IMR-90 (cell line): ENCODE data around the gene GRID1. TPM values are rescaled to one million over a fixed set of nuclear protein-coding genes. Genes with fewer than 3 reads are reported as not detected.

ENCODE experiments used
- ATAC-seq: fragments of 200-7000 bp; cut with Tn5 transposase; 2 replicates; pipeline ENCODE4 v1.9.1; 2020; ENCODE audit warnings: low read depth, mild to moderate bottlenecking, moderate library complexity
- BruUV-seq: library from RNA; stranded (reverse); fragments of 400-500 nt; replicated peaks from 2 replicates; lab custom pipeline; 2021; lab: Mats Ljungman, UMichigan
- CTCF ChIA-PET: fragments of 300-600 bp; formaldehyde crosslinking; extraction: SDS; loops from one replicate; lab custom pipeline; 2021; ENCODE audit warnings: antibody characterized with exemption; lab: Yijun Ruan, JAX
- POLR2A ChIA-PET: fragments of 300-600 bp; sonication (Branson Sonifier 250); formaldehyde crosslinking; loops from one replicate; lab custom pipeline; 2022; ENCODE audit warnings: antibody characterized with exemption; ENCODE audit not compliant: unreplicated experiment; lab: Charles Lee
- DNase-seq: peaks from one replicate; pipeline ENCODE4 v3.0.0; 2013
- H2AFZ ChIP-seq: replicated peaks from 2 replicates; pipeline ENCODE3; 2013; ENCODE audit warnings: low read length, mild to moderate bottlenecking; ENCODE audit not compliant: poor library complexity
- H2AK5ac ChIP-seq: 2 replicates; pipeline ENCODE4 v1.6.1; 2013; ENCODE audit warnings: low read depth, low read length, inconsistent platforms
- H2AK9ac ChIP-seq: replicated peaks from 2 replicates; pipeline ENCODE3; 2013; ENCODE audit warnings: mild to moderate bottlenecking, low read depth, low read length, moderate library complexity; ENCODE audit not compliant: poor library complexity
- H2BK120ac ChIP-seq: 2 replicates; pipeline ENCODE4 v1.6.1; 2013; ENCODE audit warnings: low read depth, low read length, inconsistent platforms
- H2BK15ac ChIP-seq: 3 replicates; pipeline ENCODE4 v1.6.1; 2013; ENCODE audit warnings: low read depth, low read length, inconsistent platforms
- H2BK20ac ChIP-seq: 2 replicates; pipeline ENCODE4 v1.6.1; 2013; ENCODE audit warnings: low read depth, mild to moderate bottlenecking, inconsistent platforms, low read length, moderate library complexity
- H2BK5ac ChIP-seq: 2 replicates; pipeline ENCODE4 v1.6.1; 2013; ENCODE audit warnings: mild to moderate bottlenecking, low read depth, low read length, inconsistent platforms; ENCODE audit not compliant: poor library complexity, severe bottlenecking
- H3K14ac ChIP-seq: replicated peaks from 2 replicates; pipeline ENCODE4 v1.6.1; 2013; ENCODE audit warnings: low read depth, low read length, inconsistent platforms
- H3K18ac ChIP-seq: 2 replicates; pipeline ENCODE4 v1.6.1; 2013; ENCODE audit warnings: low read depth, low read length, control low read depth
- H3K23ac ChIP-seq: 2 replicates; pipeline ENCODE4 v1.6.1; 2013; ENCODE audit warnings: low read depth, low read length, inconsistent platforms
- H3K27ac ChIP-seq: 2 replicates; pipeline ENCODE4 v1.5.1; 2013; ENCODE audit warnings: mild to moderate bottlenecking, control low read depth, low read length; ENCODE audit not compliant: insufficient read depth
- H3K27me3 ChIP-seq: 2 replicates; pipeline ENCODE4 v1.6.1; 2013; ENCODE audit warnings: low read length; ENCODE audit not compliant: control insufficient read depth, insufficient read depth
- H3K36me3 ChIP-seq: 2 replicates; pipeline ENCODE4 v1.6.1; 2013; ENCODE audit warnings: low read length, mixed read lengths; ENCODE audit not compliant: control insufficient read depth, insufficient read depth
- H3K4ac ChIP-seq: 2 replicates; pipeline ENCODE4 v1.6.1; 2013; ENCODE audit warnings: low read depth, low read length, inconsistent platforms
- H3K4me1 ChIP-seq: 2 replicates; pipeline ENCODE4 v1.6.1; 2013; ENCODE audit warnings: low read length, mixed read lengths; ENCODE audit not compliant: control insufficient read depth, insufficient read depth
- H3K4me2 ChIP-seq: 2 replicates; pipeline ENCODE4 v1.6.1; 2013; ENCODE audit warnings: low read depth, mild to moderate bottlenecking, control low read depth, low read length, moderate library complexity
- H3K4me3 ChIP-seq: 2 replicates; pipeline ENCODE4 v1.5.1; 2013; ENCODE audit warnings: low read depth, mild to moderate bottlenecking, control low read depth, low read length, moderate library complexity; ENCODE audit not compliant: insufficient read depth
- H3K56ac ChIP-seq: 2 replicates; pipeline ENCODE4 v1.6.1; 2013; ENCODE audit warnings: low read length, inconsistent platforms; ENCODE audit not compliant: insufficient read depth; ENCODE audit errors: extremely low read depth
- H3K79me1 ChIP-seq, 2 experiments: 2 replicates each; pipeline ENCODE4 v1.6.1; 2013; ENCODE audit warnings: low read length in 2 of 2, inconsistent platforms in 1 of 2, low read depth in 1 of 2
- H3K9ac ChIP-seq: 2 replicates; pipeline ENCODE4 v1.6.1; 2013; ENCODE audit warnings: low read depth, low read length, control low read depth
- H3K9me1 ChIP-seq: 2 replicates; pipeline ENCODE4 v1.6.1; 2013; ENCODE audit warnings: low read length, inconsistent platforms; ENCODE audit not compliant: insufficient read depth
- H3K9me3 ChIP-seq: 2 replicates; pipeline ENCODE4 v1.6.1; 2013; ENCODE audit warnings: low read length; ENCODE audit not compliant: control insufficient read depth, insufficient read depth
- H4K20me1 ChIP-seq: 2 replicates; pipeline ENCODE4 v1.6.1; 2013; ENCODE audit warnings: low read length, inconsistent platforms; ENCODE audit not compliant: insufficient read depth
- H4K5ac ChIP-seq: 2 replicates; pipeline ENCODE4 v1.6.1; 2013; ENCODE audit warnings: mild to moderate bottlenecking, low read depth, low read length, control low read depth
- H4K8ac ChIP-seq, 2 experiments: 2 replicates each; pipeline ENCODE4 v1.6.1; 2013; ENCODE audit warnings: low read depth in 2 of 2, low read length in 2 of 2, control low read depth in 1 of 2, inconsistent platforms in 1 of 2
- H4K91ac ChIP-seq: 2 replicates; pipeline ENCODE4 v1.6.1; 2013; ENCODE audit warnings: low read depth, low read length, inconsistent platforms; ENCODE audit not compliant: insufficient read depth
- BHLHE40 ChIP-seq: fragments of 150-350 bp; IDR thresholded peaks from 2 replicates; pipeline ENCODE4 v1.6.1; 2016; ENCODE audit warnings: mild to moderate bottlenecking, low read depth, low read length
- RCOR1 ChIP-seq: IDR thresholded peaks from 2 replicates; pipeline ENCODE4 v1.6.1; 2012; ENCODE audit warnings: mild to moderate bottlenecking, low read length, improper control_type of control experiment; ENCODE audit not compliant: insufficient replicate concordance
- WGBS, 2 experiments: methylation state at CpG; one replicate each; pipeline versions ENCODE4 v1.1.5 to v1.1.7; 2013; ENCODE audit warnings: missing lambda C conversion rate in 2 of 2; ENCODE audit not compliant: insufficient read length in 1 of 2; ENCODE audit errors: extremely low coverage in 2 of 2; 5-methylcytosine and 5-hydroxymethylcytosine counted together
- dilution Hi-C: fragments of 300-500 bp; cut with HindIII; formaldehyde crosslinking; loops from one replicate; pipeline ENCODE4 v1.14.3; 2018; ENCODE audit warnings: low sequenced_read_pairs; ENCODE audit not compliant: unreplicated experiment
- in situ Hi-C: fragments of 300-500 bp; cut with MboI; formaldehyde crosslinking; loops from 3 replicates; pipeline ENCODE4 v1.14.3; 2019; ENCODE audit warnings: low sequenced_read_pairs, inconsistent platforms, mixed read lengths
- intact Hi-C: fragments of 100-400 bp; cut with micrococcal nuclease; formaldehyde crosslinking; loops from 2 replicates; pipeline ENCODE4 v1.10.0; 2022
- polyA plus RNA-seq, 3 experiments: library from polyadenylated mRNA; depleted of rRNA; stranded (reverse); fragments of >200 nt; gene quantifications; 2 replicates each; pipeline ENCODE4 v1.2.3, GENCODE V29; 2012; ENCODE audit warnings: low replicate concordance in 1 of 3
- total RNA-seq: library from RNA; depleted of rRNA; stranded (reverse); fragments of >200 nt; gene quantifications from 2 replicates; pipeline ENCODE4 v1.2.3, GENCODE V29; 2012
- TF ChIP-seq, protein P1 (sequence below): conservative IDR thresholded peaks from 2 replicates; pipeline ENCODE4 v1.5.1; 2012; ENCODE audit warnings: mild to moderate bottlenecking, low read depth, low read length, improper control_type of control experiment

Gene GRID1
- total and polyA plus RNA-seq, 2 of the 4 experiments (the other 2 are of a cell fraction): not detected

GRCh38 chr10:86400705-86401587 lies 34.4 kb upstream of the GRID1 start:
- Histone ChIP-seq H3K56ac (no peak overlapping the region), H3K14ac (peak overlapping the region; percentile 7; the same call in 1 of the 2 replicates), H2BK20ac (no peak overlapping the region), H3K27ac (peak overlapping the region; percentile 65), H3K4me2 (peak overlapping the region; percentile 54), H2BK120ac (peak overlapping the region; percentile 30), H2BK15ac (no peak overlapping the region), H3K36me3 (no peaks in the 10 kb centered on the region), H4K8ac (peak overlapping the region; percentile 80 to 86; a peak in 3 of 4 replicates), H3K9ac (peak overlapping the region; percentile 64), H3K23ac (no peak overlapping the region; the same call in 1 of the 2 replicates), H4K20me1 (no peaks in the 10 kb centered on the region), H2AK5ac (peak overlapping the region; percentile 60; the same call in 1 of the 2 replicates), H4K5ac (peak overlapping the region; percentile 13; the same call in 1 of the 2 replicates), H3K4ac (peak overlapping the region; percentile 65), H3K4me3 (peak overlapping the region; percentile 65), H3K27me3 (peaks cover 4% of the 10 kb centered on the region; the same call in 1 of the 2 replicates), H2AK9ac (peak overlapping the region; percentile 88), H3K4me1 (peaks cover 10% of the 10 kb centered on the region), H2AFZ (peak overlapping the region; percentile 100), H2BK5ac (peak overlapping the region; percentile 69), H3K9me3 (no peaks in the 10 kb centered on the region), H4K91ac (peak overlapping the region; percentile 63), H3K18ac (peak overlapping the region; percentile 27; the same call in 1 of the 2 replicates), H3K9me1 (no peaks in the 10 kb centered on the region), H3K79me1 (no peaks in the 10 kb centered on the region)
- ATAC-seq (peak; percentile 5; the same call in 1 of the 2 replicates), DNase-seq (no peak)
- 2% methylated on average over 25 of the region's 76 CpGs; no CpG with 5 or more reads in 1 of the 2 experiments for WGBS, 2 experiments
- ChIA-PET POLR2A (no interaction called here), CTCF (interaction anchor here (0.6 to 2.4 kb wide), 10 partner anchors 15 to 284 kb away, joined by 3 to 17 read pairs (median 3); no protein-coding TSS in a partner anchor)
- TF ChIP-seq BHLHE40 (no peak), RCOR1 (peak; percentile 71)
- TF ChIP-seq, protein P1, sequence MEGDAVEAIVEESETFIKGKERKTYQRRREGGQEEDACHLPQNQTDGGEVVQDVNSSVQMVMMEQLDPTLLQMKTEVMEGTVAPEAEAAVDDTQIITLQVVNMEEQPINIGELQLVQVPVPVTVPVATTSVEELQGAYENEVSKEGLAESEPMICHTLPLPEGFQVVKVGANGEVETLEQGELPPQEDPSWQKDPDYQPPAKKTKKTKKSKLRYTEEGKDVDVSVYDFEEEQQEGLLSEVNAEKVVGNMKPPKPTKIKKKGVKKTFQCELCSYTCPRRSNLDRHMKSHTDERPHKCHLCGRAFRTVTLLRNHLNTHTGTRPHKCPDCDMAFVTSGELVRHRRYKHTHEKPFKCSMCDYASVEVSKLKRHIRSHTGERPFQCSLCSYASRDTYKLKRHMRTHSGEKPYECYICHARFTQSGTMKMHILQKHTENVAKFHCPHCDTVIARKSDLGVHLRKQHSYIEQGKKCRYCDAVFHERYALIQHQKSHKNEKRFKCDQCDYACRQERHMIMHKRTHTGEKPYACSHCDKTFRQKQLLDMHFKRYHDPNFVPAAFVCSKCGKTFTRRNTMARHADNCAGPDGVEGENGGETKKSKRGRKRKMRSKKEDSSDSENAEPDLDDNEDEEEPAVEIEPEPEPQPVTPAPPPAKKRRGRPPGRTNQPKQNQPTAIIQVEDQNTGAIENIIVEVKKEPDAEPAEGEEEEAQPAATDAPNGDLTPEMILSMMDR: peak; percentile 15; the same call in 1 of the 2 replicates
- BruUV-seq: no TSS peak
- dilution Hi-C loops (no loop called here), intact Hi-C loops (loop anchor here (1.0 to 2.0 kb wide), 4 partner anchors 38 to 283 kb away; partner anchors contain the start of gene WAPL), in situ Hi-C loops (loop anchor here (10.0 kb wide), 1 partner anchor 504 kb away; no protein-coding TSS in a partner anchor)
